H9 (cell line): ENCODE data around the gene TCIRG1. TPM values are rescaled to one million over a fixed set of nuclear protein-coding genes. Genes with fewer than 3 reads are reported as not detected.

Experiments
- DNase-seq: peaks from one replicate; pipeline ENCODE4 v3.0.0-alpha.2; 2017
- H2AFZ ChIP-seq: one replicate; pipeline ENCODE4 v1.6.1; 2013; ENCODE audit warnings: mild to moderate bottlenecking, low read length, control low read depth, moderate library complexity
- H2AK5ac ChIP-seq: 2 replicates; pipeline ENCODE4 v1.6.1; 2013; ENCODE audit warnings: low read length, control low read depth, mixed read lengths; ENCODE audit not compliant: insufficient read length
- H2BK120ac ChIP-seq: one replicate; pipeline ENCODE4 v1.6.1; 2013; ENCODE audit warnings: low read depth, mild to moderate bottlenecking, low read length, control low read depth, inconsistent platforms; ENCODE audit not compliant: poor library complexity, severe bottlenecking
- H2BK12ac ChIP-seq: 2 replicates; pipeline ENCODE4 v1.6.1; 2013; ENCODE audit warnings: low read length, control low read depth, mixed read lengths, low read depth; ENCODE audit not compliant: insufficient read length
- H2BK15ac ChIP-seq: 2 replicates; pipeline ENCODE4 v1.6.1; 2013; ENCODE audit warnings: low read depth, low read length, control low read depth
- H2BK20ac ChIP-seq: one replicate; pipeline ENCODE4 v1.6.1; 2013; ENCODE audit warnings: low read depth, mild to moderate bottlenecking, low read length, control low read depth, inconsistent platforms; ENCODE audit not compliant: poor library complexity, severe bottlenecking
- H2BK5ac ChIP-seq: 2 replicates; pipeline ENCODE4 v1.6.1; 2013; ENCODE audit warnings: low read length, control low read depth, mixed read lengths; ENCODE audit not compliant: insufficient read length
- H3K14ac ChIP-seq: 2 replicates; pipeline ENCODE4 v1.6.1; 2013; ENCODE audit warnings: low read length, control low read depth; ENCODE audit not compliant: insufficient read depth
- H3K18ac ChIP-seq: 2 replicates; pipeline ENCODE4 v1.6.1; 2013; ENCODE audit warnings: low read depth, mild to moderate bottlenecking, mixed read lengths, low read length, control low read depth; ENCODE audit not compliant: insufficient read length
- H3K23ac ChIP-seq: 2 replicates; pipeline ENCODE4 v1.6.1; 2013; ENCODE audit warnings: low read length, control low read depth, mixed read lengths, low read depth; ENCODE audit not compliant: insufficient read length
- H3K23me2 ChIP-seq: 2 replicates; pipeline ENCODE4 v1.6.1; 2013; ENCODE audit warnings: low read depth, mild to moderate bottlenecking, mixed read lengths, low read length, control low read depth; ENCODE audit not compliant: insufficient read length, poor library complexity, severe bottlenecking
- H3K27ac ChIP-seq: 2 replicates; pipeline ENCODE4 v1.5.1; 2013; ENCODE audit warnings: low read length, control low read depth, mixed read lengths, low read depth; ENCODE audit not compliant: insufficient read length
- H3K27me3 ChIP-seq: 2 replicates; pipeline ENCODE4 v1.6.1; 2013; ENCODE audit warnings: low read length, control low read depth, inconsistent platforms; ENCODE audit not compliant: insufficient read depth
- H3K4ac ChIP-seq: 2 replicates; pipeline ENCODE4 v1.6.1; 2013; ENCODE audit warnings: low read depth, mild to moderate bottlenecking, control low read depth, inconsistent platforms, low read length, moderate library complexity
- H3K4me1 ChIP-seq: 2 replicates; pipeline ENCODE4 v1.6.1; 2013; ENCODE audit warnings: low read length, control low read depth, inconsistent platforms; ENCODE audit not compliant: insufficient read depth
- H3K4me2 ChIP-seq: 2 replicates; pipeline ENCODE4 v1.6.1; 2013; ENCODE audit warnings: low read length, control low read depth, mixed read lengths; ENCODE audit not compliant: insufficient read length, insufficient read depth
- H3K56ac ChIP-seq: 2 replicates; pipeline ENCODE4 v1.6.1; 2013; ENCODE audit warnings: low read depth, mild to moderate bottlenecking, mixed read lengths, low read length, control low read depth; ENCODE audit not compliant: insufficient read length
- H3K79me1 ChIP-seq: 2 replicates; pipeline ENCODE4 v1.6.1; 2013; ENCODE audit warnings: low read depth, mild to moderate bottlenecking, moderate library complexity, low read length, control low read depth, inconsistent platforms; ENCODE audit not compliant: insufficient read depth, poor library complexity, severe bottlenecking
- H3K79me2 ChIP-seq: 2 replicates; pipeline ENCODE4 v1.6.1; 2013; ENCODE audit warnings: low read length, control low read depth, inconsistent platforms; ENCODE audit not compliant: insufficient read depth
- H3K9ac ChIP-seq: 2 replicates; pipeline ENCODE4 v1.6.1; 2013; ENCODE audit warnings: low read length, control low read depth, mixed read lengths; ENCODE audit not compliant: insufficient read length; ENCODE audit errors: extremely low read depth
- H3K9me3 ChIP-seq: one replicate; pipeline ENCODE4 v1.6.1; 2013; ENCODE audit warnings: low read depth, low read length, inconsistent platforms; ENCODE audit not compliant: control insufficient read depth
- H3T11ph ChIP-seq: one replicate; pipeline ENCODE4 v1.6.1; 2013; ENCODE audit warnings: mild to moderate bottlenecking, low read length, control low read depth, inconsistent platforms
- H4K20me1 ChIP-seq: one replicate; pipeline ENCODE4 v1.6.1; 2013; ENCODE audit not compliant: control insufficient read depth, insufficient read length, insufficient read depth
- H4K5ac ChIP-seq: 2 replicates; pipeline ENCODE4 v1.6.1; 2013; ENCODE audit warnings: low read depth, mild to moderate bottlenecking, mixed read lengths, low read length, control low read depth; ENCODE audit not compliant: insufficient read length
- H4K8ac ChIP-seq: replicated peaks from 2 replicates; pipeline ENCODE4 v1.6.1; 2013; ENCODE audit warnings: low read length, control low read depth, mixed read lengths, low read depth; ENCODE audit not compliant: insufficient read length
- H4K91ac ChIP-seq: 2 replicates; pipeline ENCODE4 v1.6.1; 2013; ENCODE audit warnings: low read depth, mild to moderate bottlenecking, moderate library complexity, mixed read lengths, low read length, control low read depth; ENCODE audit not compliant: insufficient read length
- H3K27ac Mint-ChIP-seq, 3 experiments: 2 replicates in 2 of 3; 3 replicates in 1 of 3; pipeline ENCODE4 v1.8.0; 2020 to 2021; ENCODE audit warnings: mixed read lengths in 3 of 3, mild to moderate bottlenecking in 1 of 3, moderate library complexity in 1 of 3
- H3K27me3 Mint-ChIP-seq: 2 replicates; pipeline ENCODE4 v1.8.0; 2021; ENCODE audit warnings: low read depth, mild to moderate bottlenecking, moderate library complexity, mixed read lengths
- H3K36me3 Mint-ChIP-seq, 3 experiments: 2 replicates in 2 of 3; 3 replicates in 1 of 3; pipeline ENCODE4 v1.8.0; 2020 to 2021; ENCODE audit warnings: low read depth in 3 of 3, mixed read lengths in 3 of 3; ENCODE audit not compliant: insufficient read depth in 1 of 3
- H3K4me1 Mint-ChIP-seq, 2 experiments: 2 replicates each; pipeline ENCODE4 v1.8.0; 2020; ENCODE audit warnings: mixed read lengths in 2 of 2
- H3K4me3 Mint-ChIP-seq, 2 experiments: 2 replicates in 1 of 2; 3 replicates in 1 of 2; pipeline ENCODE4 v1.8.0; 2020 to 2021; ENCODE audit warnings: mild to moderate bottlenecking in 2 of 2, mixed read lengths in 2 of 2, moderate library complexity in 1 of 2
- H3K9me3 Mint-ChIP-seq, 2 experiments: 2 replicates in 1 of 2; 3 replicates in 1 of 2; pipeline ENCODE4 v1.8.0; 2020; ENCODE audit warnings: mild to moderate bottlenecking in 2 of 2, mixed read lengths in 2 of 2, moderate library complexity in 1 of 2
- WGBS: extraction: QIAGEN DNeasy Blood & Tissue Kit; methylation state at CpG from one replicate; pipeline ENCODE4 v1.1.7; 2013; ENCODE audit warnings: missing lambda C conversion rate, low lambda C conversion rate, mixed read lengths; ENCODE audit not compliant: insufficient read length; ENCODE audit errors: extremely low coverage; 5-methylcytosine and 5-hydroxymethylcytosine counted together
- total RNA-seq: library from RNA; stranded (reverse); gene quantifications from 2 replicates; pipeline ENCODE4 v1.2.1, GENCODE V29; 2021
- TF ChIP-seq, protein P1 (sequence below): fragments of 200-600 bp; sonication (generic); conservative IDR thresholded peaks from 3 replicates; pipeline ENCODE4 v1.8.0; 2021; ENCODE audit warnings: antibody characterized with exemption, mild to moderate bottlenecking

TCIRG1 gene
- total RNA-seq, 1 experiment from 2014 or later, result 24.4 TPM

DNA sequence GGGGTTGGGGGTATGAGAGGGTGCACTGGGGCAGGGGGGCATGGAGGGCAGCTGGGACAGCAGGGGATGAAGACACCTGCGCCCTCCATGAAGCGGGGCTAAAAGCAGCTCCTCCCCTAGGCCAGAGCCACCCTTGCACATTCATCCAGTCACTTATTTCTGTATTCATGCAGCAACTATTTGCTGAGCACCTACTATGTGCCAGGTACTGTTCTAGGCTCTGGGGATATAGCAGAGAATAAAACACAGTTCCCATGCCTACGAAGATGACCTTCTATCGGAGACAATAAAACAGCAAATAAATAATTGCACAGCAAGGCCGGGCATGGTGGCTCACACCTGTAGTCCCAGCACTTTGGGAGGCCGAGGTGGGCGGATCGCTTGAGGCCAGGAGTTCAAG lies 23.4 kb upstream of the TCIRG1 start:
- H3K18ac ChIP-seq, result no peak overlapping the region
- no peak overlapping the region for H2AFZ ChIP-seq
- no peak overlapping the region for H3T11ph ChIP-seq
- H3K4ac ChIP-seq, result no peak overlapping the region
- no peak overlapping the region for H3K23ac ChIP-seq
- H2BK5ac ChIP-seq, result no peak overlapping the region
- no peaks in the 10 kb centered on the region; a peak in 1 of 7 replicates for H3K36me3 Mint-ChIP-seq
- no peak overlapping the region for H3K9ac ChIP-seq
- H4K20me1 ChIP-seq, result no peaks in the 10 kb centered on the region
- H4K5ac ChIP-seq, result no peak overlapping the region
- H3K27me3 ChIP-seq, result no peaks in the 10 kb centered on the region
- H3K23me2 ChIP-seq, result no peaks in the 10 kb centered on the region
- no peaks in the 10 kb centered on the region for H3K9me3 Mint-ChIP-seq
- no peak for DNase-seq
- H3K4me1 Mint-ChIP-seq, result peaks cover 9 to 26% of the 10 kb centered on the region in 2 experiments
- no peak overlapping the region for H2BK120ac ChIP-seq
- H2BK12ac ChIP-seq, result no peak overlapping the region
- H3K4me3 Mint-ChIP-seq, result no peak overlapping the region
- no peak overlapping the region for H3K14ac ChIP-seq
- WGBS, result no CpG with 5 or more reads among the region's 8 CpGs
- H3K56ac ChIP-seq, result no peak overlapping the region
- H3K79me1 ChIP-seq, result no peaks in the 10 kb centered on the region
- peaks cover 2% of the 10 kb centered on the region for H3K27me3 Mint-ChIP-seq
- no peak overlapping the region for H4K91ac ChIP-seq
- H3K9me3 ChIP-seq, result no peaks in the 10 kb centered on the region
- H3K79me2 ChIP-seq, result no peaks in the 10 kb centered on the region
- no peak overlapping the region for H2BK20ac ChIP-seq
- H3K27ac ChIP-seq, result no peak overlapping the region
- H3K27ac Mint-ChIP-seq, result no peak overlapping the region
- no peaks in the 10 kb centered on the region for H3K4me1 ChIP-seq
- H3K4me2 ChIP-seq, result no peak overlapping the region
- no peak overlapping the region for H2BK15ac ChIP-seq
- TF ChIP-seq, protein P1, sequence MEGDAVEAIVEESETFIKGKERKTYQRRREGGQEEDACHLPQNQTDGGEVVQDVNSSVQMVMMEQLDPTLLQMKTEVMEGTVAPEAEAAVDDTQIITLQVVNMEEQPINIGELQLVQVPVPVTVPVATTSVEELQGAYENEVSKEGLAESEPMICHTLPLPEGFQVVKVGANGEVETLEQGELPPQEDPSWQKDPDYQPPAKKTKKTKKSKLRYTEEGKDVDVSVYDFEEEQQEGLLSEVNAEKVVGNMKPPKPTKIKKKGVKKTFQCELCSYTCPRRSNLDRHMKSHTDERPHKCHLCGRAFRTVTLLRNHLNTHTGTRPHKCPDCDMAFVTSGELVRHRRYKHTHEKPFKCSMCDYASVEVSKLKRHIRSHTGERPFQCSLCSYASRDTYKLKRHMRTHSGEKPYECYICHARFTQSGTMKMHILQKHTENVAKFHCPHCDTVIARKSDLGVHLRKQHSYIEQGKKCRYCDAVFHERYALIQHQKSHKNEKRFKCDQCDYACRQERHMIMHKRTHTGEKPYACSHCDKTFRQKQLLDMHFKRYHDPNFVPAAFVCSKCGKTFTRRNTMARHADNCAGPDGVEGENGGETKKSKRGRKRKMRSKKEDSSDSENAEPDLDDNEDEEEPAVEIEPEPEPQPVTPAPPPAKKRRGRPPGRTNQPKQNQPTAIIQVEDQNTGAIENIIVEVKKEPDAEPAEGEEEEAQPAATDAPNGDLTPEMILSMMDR, result no peak
- no peak overlapping the region for H2AK5ac ChIP-seq
- H4K8ac ChIP-seq, result no peak overlapping the region
